HepG2 (cell line): ENCODE measurements around the gene MTA1. TPM values are rescaled to one million over a fixed set of nuclear protein-coding genes. Genes with fewer than 3 reads are reported as not detected.

ENCODE experiments used
- ARHGAP35 ChIP-seq: sonication (generic); formaldehyde crosslinking; IDR thresholded peaks from 2 replicates; pipeline ENCODE4 v1.9.0; 2022; ENCODE audit warnings: mild to moderate bottlenecking, inconsistent platforms, moderate library complexity, missing genetic modification reagents, borderline replicate concordance
- BORCS8-MEF2B ChIP-seq: sonication (generic); formaldehyde crosslinking; IDR thresholded peaks from 2 replicates; pipeline ENCODE4 v1.8.0; 2022; ENCODE audit warnings: mild to moderate bottlenecking, missing genetic modification reagents
- BRD4 ChIP-seq: sonication (generic); formaldehyde crosslinking; IDR thresholded peaks from 2 replicates; pipeline ENCODE4 v1.4.0; 2020; ENCODE audit warnings: missing genetic modification reagents
- FOSL2 ChIP-seq: sonication (generic); formaldehyde crosslinking; IDR thresholded peaks from 2 replicates; pipeline ENCODE4 v1.4.0; 2020; ENCODE audit warnings: missing genetic modification reagents
- FOXM1 ChIP-seq: sonication (generic); formaldehyde crosslinking; IDR thresholded peaks from 2 replicates; pipeline ENCODE4 v1.5.0; 2020; ENCODE audit warnings: missing genetic modification reagents
- KMT2B ChIP-seq: IDR thresholded peaks from 2 replicates; pipeline ENCODE4 v1.6.1; 2016; ENCODE audit warnings: missing genetic modification reagents, missing compliant biosample characterization
- NFIB ChIP-seq: sonication (generic); formaldehyde crosslinking; IDR thresholded peaks from 2 replicates; pipeline ENCODE4 v1.9.0; 2021; ENCODE audit warnings: missing genetic modification reagents, mild to moderate bottlenecking, borderline replicate concordance
- POLR2AphosphoS2 ChIP-seq: IDR thresholded peaks from 2 replicates; pipeline ENCODE4 v1.6.1; 2011; ENCODE audit warnings: low read depth, low read length, improper control_type of control experiment
- SATB2 ChIP-seq: sonication (generic); formaldehyde crosslinking; IDR thresholded peaks from 2 replicates; pipeline ENCODE4 v1.5.0; 2020; ENCODE audit warnings: missing genetic modification reagents
- SIX4 ChIP-seq: sonication (generic); formaldehyde crosslinking; IDR thresholded peaks from 2 replicates; pipeline ENCODE4 v1.4.0; 2020; ENCODE audit warnings: missing genetic modification reagents
- SMC3 ChIP-seq: IDR thresholded peaks from 2 replicates; pipeline ENCODE4 v1.6.1; 2011; ENCODE audit warnings: low read length, improper control_type of control experiment
- SRSF4 ChIP-seq: fragments of 200-400 bp; formaldehyde crosslinking; IDR thresholded peaks from one replicate; pipeline ENCODE4 v1.6.1; 2018; ENCODE audit warnings: mild to moderate bottlenecking, low read depth, low read length, moderate library complexity; ENCODE audit not compliant: poor library complexity, severe bottlenecking
- SRSF9 ChIP-seq: fragments of 200-400 bp; formaldehyde crosslinking; IDR thresholded peaks from 2 replicates; pipeline ENCODE4 v1.6.1; 2018; ENCODE audit warnings: borderline replicate concordance, mild to moderate bottlenecking, low read depth, low read length; ENCODE audit not compliant: insufficient read depth, poor library complexity, severe bottlenecking
- ZIK1 ChIP-seq: sonication (generic); formaldehyde crosslinking; IDR thresholded peaks from 2 replicates; pipeline ENCODE4 v1.5.0; 2020; ENCODE audit warnings: mild to moderate bottlenecking, low read depth, missing genetic modification reagents, borderline replicate concordance
- polyA plus RNA-seq, 8 experiments: library from polyadenylated mRNA; depleted of rRNA in 3 of 8; stranded (reverse) in 7 of 8; unstranded in 1 of 8; fragments of >200 nt; fragmentation: Illumina TruSeq in 4 of 8; extraction: Trizol in 4 of 8; gene quantifications; 2 replicates each; pipeline versions ENCODE4 v1.2.1 to v1.2.3, GENCODE V29; 2011 to 2016; ENCODE audit warnings: low read depth in 4 of 8, missing spikeins in 1 of 8, mixed read lengths in 1 of 8; ENCODE audit not compliant: insufficient read depth in 1 of 8
- total RNA-seq, 5 experiments: library from RNA; depleted of rRNA; stranded (reverse); fragments of >200 nt; fragmentation: Illumina TruSeq; extraction: Trizol; gene quantifications; 2 replicates each; pipeline ENCODE4 v1.2.3, GENCODE V29; 2016; ENCODE audit warnings: low read depth in 1 of 5
- TF ChIP-seq, protein P1 (sequence below): sonication (generic); formaldehyde crosslinking; conservative IDR thresholded peaks from 2 replicates; pipeline ENCODE4 v1.4.0; 2020; ENCODE audit warnings: mild to moderate bottlenecking, missing genetic modification reagents, moderate library complexity
- TF ChIP-seq, protein P2 (sequence below), 2 experiments: fragments of 450-650 bp in 1 of 2; sonication (generic) in 1 of 2; formaldehyde crosslinking in 1 of 2; IDR thresholded peaks; 2 replicates each; pipeline versions ENCODE4 v1.6.1 to v1.8.0; 2016 to 2022; ENCODE audit warnings: antibody characterized with exemption in 1 of 2, mild to moderate bottlenecking in 1 of 2, missing genetic modification reagents in 1 of 2

MTA1 gene
- total and polyA plus RNA-seq, 2 of the 13 experiments (the other 11 are each of a cell fraction or from before 2014, with no cell fraction given): 35.2 to 85.8 TPM

DNA sequence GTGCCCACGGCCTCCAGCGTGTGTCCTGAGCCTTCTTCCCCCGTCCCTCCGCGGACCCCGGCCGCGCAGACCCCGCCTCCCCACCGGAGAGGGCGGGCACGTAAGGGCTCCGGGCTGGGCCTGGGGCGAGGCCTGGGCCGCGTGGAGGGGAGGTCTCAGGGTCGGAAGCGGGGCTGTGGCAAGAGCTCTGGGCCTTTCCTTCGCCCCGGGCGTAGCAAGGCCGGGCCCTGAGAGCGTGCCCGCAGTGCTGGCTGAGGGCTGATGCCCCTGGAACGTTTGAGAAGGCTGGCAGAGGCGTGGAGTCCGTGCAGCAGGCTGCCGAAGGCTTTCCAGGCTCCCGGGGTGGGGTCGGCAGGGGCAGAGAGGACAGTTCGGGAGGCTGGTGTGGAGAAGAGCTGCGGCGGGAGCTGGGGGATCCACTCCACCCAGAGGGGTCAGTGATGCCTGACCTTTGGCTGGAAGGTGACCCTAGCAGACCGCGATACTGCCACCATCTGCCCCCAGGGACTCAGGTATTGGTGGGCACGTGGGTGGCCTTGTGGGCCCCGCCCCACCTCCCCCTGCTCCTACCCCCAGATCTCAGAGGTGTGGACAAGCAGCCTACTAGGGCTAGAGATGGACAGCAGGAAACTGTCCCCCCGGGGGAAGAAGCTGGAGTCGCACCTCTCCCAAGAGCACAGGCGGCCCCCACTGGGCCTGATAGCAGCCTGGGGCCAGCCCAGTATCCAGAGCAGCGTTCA lies 20.7 kb upstream of the MTA1 start (continued):
- TF ChIP-seq, protein P1, sequence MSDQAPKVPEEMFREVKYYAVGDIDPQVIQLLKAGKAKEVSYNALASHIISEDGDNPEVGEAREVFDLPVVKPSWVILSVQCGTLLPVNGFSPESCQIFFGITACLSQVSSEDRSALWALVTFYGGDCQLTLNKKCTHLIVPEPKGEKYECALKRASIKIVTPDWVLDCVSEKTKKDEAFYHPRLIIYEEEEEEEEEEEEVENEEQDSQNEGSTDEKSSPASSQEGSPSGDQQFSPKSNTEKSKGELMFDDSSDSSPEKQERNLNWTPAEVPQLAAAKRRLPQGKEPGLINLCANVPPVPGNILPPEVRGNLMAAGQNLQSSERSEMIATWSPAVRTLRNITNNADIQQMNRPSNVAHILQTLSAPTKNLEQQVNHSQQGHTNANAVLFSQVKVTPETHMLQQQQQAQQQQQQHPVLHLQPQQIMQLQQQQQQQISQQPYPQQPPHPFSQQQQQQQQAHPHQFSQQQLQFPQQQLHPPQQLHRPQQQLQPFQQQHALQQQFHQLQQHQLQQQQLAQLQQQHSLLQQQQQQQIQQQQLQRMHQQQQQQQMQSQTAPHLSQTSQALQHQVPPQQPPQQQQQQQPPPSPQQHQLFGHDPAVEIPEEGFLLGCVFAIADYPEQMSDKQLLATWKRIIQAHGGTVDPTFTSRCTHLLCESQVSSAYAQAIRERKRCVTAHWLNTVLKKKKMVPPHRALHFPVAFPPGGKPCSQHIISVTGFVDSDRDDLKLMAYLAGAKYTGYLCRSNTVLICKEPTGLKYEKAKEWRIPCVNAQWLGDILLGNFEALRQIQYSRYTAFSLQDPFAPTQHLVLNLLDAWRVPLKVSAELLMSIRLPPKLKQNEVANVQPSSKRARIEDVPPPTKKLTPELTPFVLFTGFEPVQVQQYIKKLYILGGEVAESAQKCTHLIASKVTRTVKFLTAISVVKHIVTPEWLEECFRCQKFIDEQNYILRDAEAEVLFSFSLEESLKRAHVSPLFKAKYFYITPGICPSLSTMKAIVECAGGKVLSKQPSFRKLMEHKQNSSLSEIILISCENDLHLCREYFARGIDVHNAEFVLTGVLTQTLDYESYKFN (CRISPR knock-in tag): peak; percentile 42; the same call in 1 of the 2 replicates
- no peak for TF ChIP-seq FOXM1 (CRISPR knock-in tag)
- no peak for TF ChIP-seq ARHGAP35 (CRISPR knock-in tag)
- TF ChIP-seq BRD4 (CRISPR knock-in tag): peak; percentile 24; the same call in 1 of the 2 replicates
- TF ChIP-seq SMC3: no peak
- no peak for TF ChIP-seq NFIB (CRISPR knock-in tag)
- TF ChIP-seq, protein P2, sequence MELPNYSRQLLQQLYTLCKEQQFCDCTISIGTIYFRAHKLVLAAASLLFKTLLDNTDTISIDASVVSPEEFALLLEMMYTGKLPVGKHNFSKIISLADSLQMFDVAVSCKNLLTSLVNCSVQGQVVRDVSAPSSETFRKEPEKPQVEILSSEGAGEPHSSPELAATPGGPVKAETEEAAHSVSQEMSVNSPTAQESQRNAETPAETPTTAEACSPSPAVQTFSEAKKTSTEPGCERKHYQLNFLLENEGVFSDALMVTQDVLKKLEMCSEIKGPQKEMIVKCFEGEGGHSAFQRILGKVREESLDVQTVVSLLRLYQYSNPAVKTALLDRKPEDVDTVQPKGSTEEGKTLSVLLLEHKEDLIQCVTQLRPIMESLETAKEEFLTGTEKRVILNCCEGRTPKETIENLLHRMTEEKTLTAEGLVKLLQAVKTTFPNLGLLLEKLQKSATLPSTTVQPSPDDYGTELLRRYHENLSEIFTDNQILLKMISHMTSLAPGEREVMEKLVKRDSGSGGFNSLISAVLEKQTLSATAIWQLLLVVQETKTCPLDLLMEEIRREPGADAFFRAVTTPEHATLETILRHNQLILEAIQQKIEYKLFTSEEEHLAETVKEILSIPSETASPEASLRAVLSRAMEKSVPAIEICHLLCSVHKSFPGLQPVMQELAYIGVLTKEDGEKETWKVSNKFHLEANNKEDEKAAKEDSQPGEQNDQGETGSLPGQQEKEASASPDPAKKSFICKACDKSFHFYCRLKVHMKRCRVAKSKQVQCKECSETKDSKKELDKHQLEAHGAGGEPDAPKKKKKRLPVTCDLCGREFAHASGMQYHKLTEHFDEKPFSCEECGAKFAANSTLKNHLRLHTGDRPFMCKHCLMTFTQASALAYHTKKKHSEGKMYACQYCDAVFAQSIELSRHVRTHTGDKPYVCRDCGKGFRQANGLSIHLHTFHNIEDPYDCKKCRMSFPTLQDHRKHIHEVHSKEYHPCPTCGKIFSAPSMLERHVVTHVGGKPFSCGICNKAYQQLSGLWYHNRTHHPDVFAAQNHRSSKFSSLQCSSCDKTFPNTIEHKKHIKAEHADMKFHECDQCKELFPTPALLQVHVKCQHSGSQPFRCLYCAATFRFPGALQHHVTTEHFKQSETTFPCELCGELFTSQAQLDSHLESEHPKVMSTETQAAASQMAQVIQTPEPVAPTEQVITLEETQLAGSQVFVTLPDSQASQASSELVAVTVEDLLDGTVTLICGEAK (IDR thresholded peaks at IDR 0.05): no peak
- TF ChIP-seq, protein P2 (CRISPR knock-in tag; IDR thresholded peaks at IDR 0.05): peak; percentile 53; the same call in 1 of the 2 replicates
- TF ChIP-seq FOSL2 (CRISPR knock-in tag): no peak
- TF ChIP-seq KMT2B (CRISPR knock-in tag): peak; percentile 53; the same call in 1 of the 2 replicates
- no peak for TF ChIP-seq POLR2AphosphoS2
- no peak for TF ChIP-seq SIX4
- no peak for TF ChIP-seq SRSF9
- TF ChIP-seq SRSF4: no peak
- no peak; the same call in 1 of the 2 replicates for TF ChIP-seq SATB2 (CRISPR knock-in tag)
- no peak; the same call in none of the 2 replicates for TF ChIP-seq BORCS8-MEF2B (CRISPR knock-in tag)
- TF ChIP-seq ZIK1 (CRISPR knock-in tag): peak; percentile 37; the same call in 1 of the 2 replicates
